ENCODE data around the gene ITGA1. TPM values are rescaled to one million over a fixed set of nuclear protein-coding genes. Genes with fewer than 3 reads are reported as not detected.

Gene ITGA1
- total and polyA plus RNA-seq, 5 donors from 2014 or later, result 0.37 TPM; not detected in 4

- Mint-ChIP-seq H3K4me3 (no peak overlapping the region), H3K9me3 (peaks cover 0 to 1% (median 0%) of the 10 kb centered on the region in 7 donors), H3K36me3 (no peaks in the 10 kb centered on the region), H3K4me1 (peaks cover 0 to 4% (median 1%) of the 10 kb centered on the region in 4 donors), H3K27ac (no peak overlapping the region), H3K27me3 (peaks cover 11% of the 10 kb centered on the region)
- H3K36me3 ChIP-seq (ENCODE audit: control insufficient read depth, insufficient read depth, low read length), result no peaks in the 10 kb centered on the region
- no peak overlapping the region for H3K27ac ChIP-seq (ENCODE audit: insufficient read depth, low read length, poor library complexity, severe bottlenecking)
- no peak overlapping the region for H3K4me3 ChIP-seq (ENCODE audit: low read depth, low read length)
- no peaks in the 10 kb centered on the region for H3K4me1 ChIP-seq (ENCODE audit: control insufficient read depth, insufficient read depth, low read length, poor library complexity, severe bottlenecking)
- DNase-seq (no peak), ATAC-seq (ENCODE audit: low read depth in 2 of 2) (no peak)
- H3K9me3 ChIP-seq (ENCODE audit: control insufficient read depth in 2 of 2, low read length in 2 of 2), result no peaks in the 10 kb centered on the region
- no peaks in the 10 kb centered on the region for H3K27me3 ChIP-seq (ENCODE audit: control insufficient read depth, insufficient read depth, low read length)
Measured at GRCh38 chr5:52894451-52894850, 106.7 kb downstream of the ITGA1 start.

- Mint-ChIP-seq H3K27ac (peak overlapping the region in 1 of 3 donors; percentile 19), H3K9me3 (peaks cover 0 to 3% (median 0%) of the 10 kb centered on the region in 7 donors), H3K4me1 (peaks cover 0 to 4% (median 1%) of the 10 kb centered on the region in 4 donors), H3K27me3 (peaks cover 16% of the 10 kb centered on the region), H3K4me3 (no peak overlapping the region), H3K36me3 (no peaks in the 10 kb centered on the region)
- no peak overlapping the region for H3K4me3 ChIP-seq (ENCODE audit: low read depth, low read length)
- H3K4me1 ChIP-seq (ENCODE audit: control insufficient read depth, insufficient read depth, low read length, poor library complexity, severe bottlenecking), result no peaks in the 10 kb centered on the region
- no peaks in the 10 kb centered on the region for H3K9me3 ChIP-seq (ENCODE audit: control insufficient read depth in 2 of 2, low read length in 2 of 2)
- ATAC-seq (ENCODE audit: low read depth in 2 of 2) (no peak), DNase-seq (no peak)
- H3K36me3 ChIP-seq (ENCODE audit: control insufficient read depth, insufficient read depth, low read length), result no peaks in the 10 kb centered on the region
- no peak overlapping the region for H3K27ac ChIP-seq (ENCODE audit: insufficient read depth, low read length, poor library complexity, severe bottlenecking)
- H3K27me3 ChIP-seq (ENCODE audit: control insufficient read depth, insufficient read depth, low read length), result no peaks in the 10 kb centered on the region
Measured at GRCh38 chr5:52895075-52895474, 107.4 kb downstream of the ITGA1 start.

- no peak for DNase-seq
- Mint-ChIP-seq H3K4me1 (peaks cover 0 to 4% (median 1%) of the 10 kb centered on the region in 4 donors), H3K4me3 (no peak overlapping the region), H3K9me3 (peaks cover 0 to 2% (median under 1%) of the 10 kb centered on the region in 7 donors), H3K27me3 (peaks cover 16% of the 10 kb centered on the region), H3K36me3 (no peaks in the 10 kb centered on the region), H3K27ac (peak overlapping the region in 1 of 3 donors; percentile 19)
- Histone ChIP-seq H3K27ac (ENCODE audit: insufficient read depth, low read length, poor library complexity, severe bottlenecking) (no peak overlapping the region), H3K4me3 (ENCODE audit: low read depth, low read length) (no peak overlapping the region), H3K4me1 (ENCODE audit: control insufficient read depth, insufficient read depth, low read length, poor library complexity, severe bottlenecking) (no peaks in the 10 kb centered on the region), H3K36me3 (ENCODE audit: control insufficient read depth, insufficient read depth, low read length) (no peaks in the 10 kb centered on the region), H3K9me3 (ENCODE audit: control insufficient read depth in 2 of 2, low read length in 2 of 2) (no peaks in the 10 kb centered on the region), H3K27me3 (ENCODE audit: control insufficient read depth, insufficient read depth, low read length) (no peaks in the 10 kb centered on the region)
- ATAC-seq (ENCODE audit: low read depth in 2 of 2), result no peak
Measured at GRCh38 chr5:52895572-52896413, 108.1 kb downstream of the ITGA1 start.

- H3K9me3 Mint-ChIP-seq, result peaks cover 0 to 6% (median 2%) of the 10 kb centered on the region in 7 donors
- ATAC-seq (ENCODE audit: low read depth in 2 of 2), result no peak
- Histone ChIP-seq H3K4me1 (ENCODE audit: control insufficient read depth, insufficient read depth, low read length, poor library complexity, severe bottlenecking) (no peaks in the 10 kb centered on the region), H3K9me3 (ENCODE audit: control insufficient read depth in 2 of 2, low read length in 2 of 2) (no peaks in the 10 kb centered on the region), H3K4me3 (ENCODE audit: low read depth, low read length) (no peak overlapping the region), H3K36me3 (ENCODE audit: control insufficient read depth, insufficient read depth, low read length) (no peaks in the 10 kb centered on the region), H3K27ac (ENCODE audit: insufficient read depth, low read length, poor library complexity, severe bottlenecking) (no peak overlapping the region), H3K27me3 (ENCODE audit: control insufficient read depth, insufficient read depth, low read length) (no peaks in the 10 kb centered on the region)
- peaks cover 16% of the 10 kb centered on the region for H3K27me3 Mint-ChIP-seq
- peaks cover 0 to 4% (median 1%) of the 10 kb centered on the region in 4 donors for H3K4me1 Mint-ChIP-seq
- H3K27ac Mint-ChIP-seq, result no peak overlapping the region
- no peak overlapping the region for H3K4me3 Mint-ChIP-seq
- no peaks in the 10 kb centered on the region for H3K36me3 Mint-ChIP-seq
- DNase-seq, result no peak
Measured at GRCh38 chr5:52896534-52897237, 109.0 kb downstream of the ITGA1 start.

GRCh38 chr5:52897238-52897614, 109.5 kb downstream of the ITGA1 start:
- no peak for ATAC-seq (ENCODE audit: low read depth in 2 of 2)

GRCh38 chr5:52898961-52899680, 111.4 kb downstream of the ITGA1 start:
- H3K27ac ChIP-seq (ENCODE audit: insufficient read depth, low read length, poor library complexity, severe bottlenecking), result no peak overlapping the region
- Mint-ChIP-seq H3K36me3 (no peaks in the 10 kb centered on the region), H3K27me3 (peaks cover 18% of the 10 kb centered on the region), H3K4me1 (peaks cover 0 to 4% (median 1%) of the 10 kb centered on the region in 4 donors), H3K4me3 (no peak overlapping the region), H3K9me3 (peaks cover 0 to 9% (median 4%) of the 10 kb centered on the region in 7 donors), H3K27ac (no peak overlapping the region)
- ATAC-seq (ENCODE audit: low read depth in 2 of 2) (no peak), DNase-seq (no peak)
- H3K4me3 ChIP-seq (ENCODE audit: low read depth, low read length), result no peak overlapping the region
- no peaks in the 10 kb centered on the region for H3K9me3 ChIP-seq (ENCODE audit: control insufficient read depth in 2 of 2, low read length in 2 of 2)
- H3K27me3 ChIP-seq (ENCODE audit: control insufficient read depth, insufficient read depth, low read length), result no peaks in the 10 kb centered on the region
- H3K36me3 ChIP-seq (ENCODE audit: control insufficient read depth, insufficient read depth, low read length), result no peaks in the 10 kb centered on the region
- H3K4me1 ChIP-seq (ENCODE audit: control insufficient read depth, insufficient read depth, low read length, poor library complexity, severe bottlenecking), result no peaks in the 10 kb centered on the region

More at GRCh38 chr5:52897238-52897614, 109.5 kb downstream of the ITGA1 start:
- Mint-ChIP-seq H3K36me3 (no peaks in the 10 kb centered on the region), H3K27me3 (peaks cover 16% of the 10 kb centered on the region), H3K9me3 (peaks cover 0 to 9% (median 4%) of the 10 kb centered on the region in 7 donors), H3K27ac (no peak overlapping the region), H3K4me3 (no peak overlapping the region), H3K4me1 (peaks cover 0 to 4% (median 1%) of the 10 kb centered on the region in 4 donors)
- no peak for DNase-seq
- Histone ChIP-seq H3K27me3 (ENCODE audit: control insufficient read depth, insufficient read depth, low read length) (no peaks in the 10 kb centered on the region), H3K4me3 (ENCODE audit: low read depth, low read length) (no peak overlapping the region), H3K36me3 (ENCODE audit: control insufficient read depth, insufficient read depth, low read length) (no peaks in the 10 kb centered on the region), H3K9me3 (ENCODE audit: control insufficient read depth in 2 of 2, low read length in 2 of 2) (no peaks in the 10 kb centered on the region), H3K27ac (ENCODE audit: insufficient read depth, low read length, poor library complexity, severe bottlenecking) (no peak overlapping the region), H3K4me1 (ENCODE audit: control insufficient read depth, insufficient read depth, low read length, poor library complexity, severe bottlenecking) (no peaks in the 10 kb centered on the region)

GRCh38 chr5:52903142-52903541, 115.4 kb downstream of the ITGA1 start:
- ATAC-seq (ENCODE audit: low read depth in 2 of 2) (no peak), DNase-seq (no peak)
- Mint-ChIP-seq H3K9me3 (peaks cover 0 to 9% (median 4%) of the 10 kb centered on the region in 7 donors), H3K27ac (no peak overlapping the region), H3K36me3 (no peaks in the 10 kb centered on the region), H3K4me3 (no peak overlapping the region), H3K4me1 (no peaks in the 10 kb centered on the region), H3K27me3 (peaks cover 17% of the 10 kb centered on the region)
- Histone ChIP-seq H3K4me1 (ENCODE audit: control insufficient read depth, insufficient read depth, low read length, poor library complexity, severe bottlenecking) (no peaks in the 10 kb centered on the region), H3K9me3 (ENCODE audit: control insufficient read depth in 2 of 2, low read length in 2 of 2) (no peaks in the 10 kb centered on the region), H3K27me3 (ENCODE audit: control insufficient read depth, insufficient read depth, low read length) (no peaks in the 10 kb centered on the region), H3K36me3 (ENCODE audit: control insufficient read depth, insufficient read depth, low read length) (no peaks in the 10 kb centered on the region), H3K27ac (ENCODE audit: insufficient read depth, low read length, poor library complexity, severe bottlenecking) (no peak overlapping the region), H3K4me3 (ENCODE audit: low read depth, low read length) (no peak overlapping the region)
